B cell (primary cell): ENCODE results near the gene PRICKLE3.

ENCODE experiments used
- CTCF ChIP-seq: fragments of 200-600 bp; IDR thresholded peaks from one replicate; pipeline ENCODE4 v1.8.0; 2022; ENCODE audit warnings: antibody characterized with exemption, mild to moderate bottlenecking
- EZH2 ChIP-seq: IDR thresholded peaks from 2 replicates; pipeline ENCODE4 v1.6.1; 2012; ENCODE audit warnings: borderline replicate concordance, low read depth, mild to moderate bottlenecking, moderate library complexity, low read length; ENCODE audit not compliant: insufficient read depth, poor library complexity, severe bottlenecking

GRCh38 chrX:49193542-49193964 is 7.4 kb upstream of the PRICKLE3 start:
- TF ChIP-seq CTCF (no peak), EZH2 (no peak)
